Testis (tissue), 2 donors: ENCODE measurements around the gene DNAH5.
"Not testable (repeated sequence)": the region's sequence is repeated elsewhere in the genome, so short reads cannot be mapped to it uniquely, and the experiment has no call there.

Experiments used
- POLR2A ChIP-seq: fragments of 450-650 bp; IDR thresholded peaks from one replicate; pipeline ENCODE4 v1.6.1; 2017; ENCODE audit warnings: antibody characterized with exemption, mild to moderate bottlenecking, moderate library complexity
- TF ChIP-seq, protein P1 (sequence below), 3 experiments: fragments of 450-650 bp in 2 of 3; fragments of 200-600 bp in 1 of 3; sonication (generic) in 1 of 3; IDR thresholded peaks; one replicate each; pipeline ENCODE4 v1.5.1; 2016 to 2019; ENCODE audit warnings: antibody characterized with exemption in 3 of 3, mild to moderate bottlenecking in 2 of 3, moderate library complexity in 1 of 3

DNA sequence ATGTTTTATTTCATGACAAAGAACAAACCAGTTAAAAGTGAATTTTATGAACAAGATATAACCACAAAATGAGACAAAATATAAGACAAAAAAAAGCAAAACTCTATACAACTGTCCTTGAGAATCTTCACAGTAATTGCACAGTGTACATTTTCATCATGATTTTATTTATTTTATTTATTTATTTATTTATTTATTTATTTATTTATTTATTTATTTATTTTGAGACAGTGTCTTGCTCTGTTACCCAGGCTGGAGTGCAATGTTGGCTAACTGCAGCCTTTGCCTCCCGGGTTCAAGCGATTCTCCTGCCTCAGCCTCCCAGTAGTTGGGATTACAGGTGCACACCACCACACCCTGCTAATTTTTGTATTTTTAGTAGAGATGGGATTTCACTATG lies 145.9 kb downstream of the DNAH5 start:
- TF ChIP-seq POLR2A, result not testable (repeated sequence)
- TF ChIP-seq, protein P1, sequence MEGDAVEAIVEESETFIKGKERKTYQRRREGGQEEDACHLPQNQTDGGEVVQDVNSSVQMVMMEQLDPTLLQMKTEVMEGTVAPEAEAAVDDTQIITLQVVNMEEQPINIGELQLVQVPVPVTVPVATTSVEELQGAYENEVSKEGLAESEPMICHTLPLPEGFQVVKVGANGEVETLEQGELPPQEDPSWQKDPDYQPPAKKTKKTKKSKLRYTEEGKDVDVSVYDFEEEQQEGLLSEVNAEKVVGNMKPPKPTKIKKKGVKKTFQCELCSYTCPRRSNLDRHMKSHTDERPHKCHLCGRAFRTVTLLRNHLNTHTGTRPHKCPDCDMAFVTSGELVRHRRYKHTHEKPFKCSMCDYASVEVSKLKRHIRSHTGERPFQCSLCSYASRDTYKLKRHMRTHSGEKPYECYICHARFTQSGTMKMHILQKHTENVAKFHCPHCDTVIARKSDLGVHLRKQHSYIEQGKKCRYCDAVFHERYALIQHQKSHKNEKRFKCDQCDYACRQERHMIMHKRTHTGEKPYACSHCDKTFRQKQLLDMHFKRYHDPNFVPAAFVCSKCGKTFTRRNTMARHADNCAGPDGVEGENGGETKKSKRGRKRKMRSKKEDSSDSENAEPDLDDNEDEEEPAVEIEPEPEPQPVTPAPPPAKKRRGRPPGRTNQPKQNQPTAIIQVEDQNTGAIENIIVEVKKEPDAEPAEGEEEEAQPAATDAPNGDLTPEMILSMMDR (IDR thresholded peaks at IDR 0.05), result not testable (repeated sequence)
